Caco-2 (cell line): ENCODE measurements around the gene TBC1D8B. TPM values are rescaled to one million over a fixed set of nuclear protein-coding genes. Genes with fewer than 3 reads are reported as not detected.
A peak's percentile ranks its signal among the peaks of the same experiment; 100 is the strongest.

Experiments
- BruUV-seq: library from RNA; stranded (reverse); fragments of 400-500 nt; replicated peaks from 2 replicates; lab custom pipeline; 2021; lab: Mats Ljungman, UMichigan
- CTCF ChIA-PET: fragments of 300-600 bp; sonication (Branson Sonifier 250); formaldehyde crosslinking; loops from one replicate; lab custom pipeline; 2022; ENCODE audit warnings: antibody characterized with exemption; lab: Charles Lee
- POLR2A ChIA-PET: fragments of 300-600 bp; sonication (Branson Sonifier 250); formaldehyde crosslinking; loops from one replicate; lab custom pipeline; 2022; ENCODE audit warnings: antibody characterized with exemption; lab: Charles Lee
- DNase-seq, 2 experiments: peaks; one replicate each; pipeline versions ENCODE4 v3.0.0 to v3.0.0-alpha.2; 2020 to 2022
- H3K27me3 ChIP-seq: replicated peaks from 2 replicates; pipeline ENCODE4 v1.6.0; 2011; ENCODE audit warnings: low read length; ENCODE audit not compliant: control insufficient read depth, insufficient read depth
- H3K36me3 ChIP-seq: 2 replicates; pipeline ENCODE4 v1.5.1; 2011; ENCODE audit warnings: low read length; ENCODE audit not compliant: control insufficient read depth, insufficient read depth
- H3K4me1 ChIP-seq: fragments of 250-450 bp; sonication (Bioruptor Pico); 2 replicates; pipeline ENCODE4 v1.5.1; 2020; ENCODE audit warnings: mild to moderate bottlenecking
- H3K4me3 ChIP-seq: 2 replicates; pipeline ENCODE4 v1.5.1; 2011; ENCODE audit warnings: low read depth, mild to moderate bottlenecking, control low read depth, low read length
- H3K9me3 ChIP-seq: fragments of 250-450 bp; sonication (Bioruptor Pico); 2 replicates; pipeline ENCODE4 v1.5.1; 2020; ENCODE audit warnings: mild to moderate bottlenecking, moderate library complexity
- H3K27ac Mint-ChIP-seq: one replicate; pipeline ENCODE4 v1.8.0; 2022; ENCODE audit warnings: mixed read lengths; ENCODE audit not compliant: unreplicated experiment
- H3K27me3 Mint-ChIP-seq: one replicate; pipeline ENCODE4 v1.8.0; 2022; ENCODE audit warnings: mixed read lengths; ENCODE audit not compliant: insufficient read depth, unreplicated experiment
- H3K36me3 Mint-ChIP-seq: one replicate; pipeline ENCODE4 v1.8.0; 2022; ENCODE audit warnings: mild to moderate bottlenecking, mixed read lengths; ENCODE audit not compliant: insufficient read depth, unreplicated experiment
- H3K4me1 Mint-ChIP-seq: one replicate; pipeline ENCODE4 v1.8.0; 2022; ENCODE audit warnings: low read depth, mixed read lengths; ENCODE audit not compliant: unreplicated experiment
- H3K4me3 Mint-ChIP-seq: one replicate; pipeline ENCODE4 v1.8.0; 2022; ENCODE audit warnings: mild to moderate bottlenecking, moderate library complexity, mixed read lengths; ENCODE audit not compliant: unreplicated experiment
- H3K9me3 Mint-ChIP-seq: one replicate; pipeline ENCODE4 v1.8.0; 2022; ENCODE audit warnings: mixed read lengths; ENCODE audit not compliant: unreplicated experiment
- CTCF ChIP-seq, 2 experiments: fragments of 200-600 bp in 1 of 2; IDR thresholded peaks; 1 replicate in 1 of 2; 2 replicates in 1 of 2; pipeline versions ENCODE4 v1.5.1 to v1.8.0; 2011 to 2022; ENCODE audit warnings: antibody characterized with exemption in 1 of 2, control low read depth in 1 of 2, inconsistent platforms in 1 of 2, low read depth in 1 of 2, low read length in 1 of 2, mild to moderate bottlenecking in 1 of 2, moderate library complexity in 1 of 2; ENCODE audit not compliant: insufficient read depth in 1 of 2, severe bottlenecking in 1 of 2, unreplicated experiment in 1 of 2
- intact Hi-C: fragments of 100-400 bp; cut with micrococcal nuclease; formaldehyde crosslinking; loops from one replicate; pipeline ENCODE4 v1.10.0; 2022; ENCODE audit not compliant: unreplicated experiment
- total RNA-seq: library from RNA; stranded (reverse); gene quantifications from 2 replicates; pipeline ENCODE4 v1.2.3, GENCODE V29; 2022

The TBC1D8B gene
- total RNA-seq, 1 experiment from 2014 or later: 7.4 TPM

GRCh38 chrX:106780264-106780663, 22.2 kb upstream of the TBC1D8B start:
- H3K36me3 ChIP-seq: no peaks in the 10 kb centered on the region
- intact Hi-C loops: loop anchor here (2.0 to 5.0 kb wide), 3 partner anchors 23 to 53 kb away; partner anchors contain the start of genes RNF128 and TBC1D8B
- H3K4me3 Mint-ChIP-seq: peak overlapping the region; percentile 27
- no peak for DNase-seq
- H3K9me3 ChIP-seq: no peaks in the 10 kb centered on the region
- peaks cover 30% of the 10 kb centered on the region for H3K4me1 ChIP-seq
- no peak for TF ChIP-seq CTCF (IDR thresholded peaks at IDR 0.05; ENCODE audit: insufficient read depth in 1 of 2, low read depth in 1 of 2, low read length in 1 of 2, severe bottlenecking in 1 of 2, unreplicated experiment in 1 of 2)
- TSS peak; percentile 91 for BruUV-seq
- ChIA-PET CTCF (no interaction called here), POLR2A (interaction anchor here (1.0 to 1.5 kb wide), 3 partner anchors 38 to 87 kb away, joined by 3 to 5 read pairs (median 3); partner anchors contain the start of gene RNF128)
- peaks cover 2% of the 10 kb centered on the region for H3K36me3 Mint-ChIP-seq
- H3K4me3 ChIP-seq: no peak overlapping the region; the same call in 1 of the 2 replicates
- no peaks in the 10 kb centered on the region for H3K27me3 Mint-ChIP-seq
- H3K27me3 ChIP-seq: no peaks in the 10 kb centered on the region
- H3K9me3 Mint-ChIP-seq: no peaks in the 10 kb centered on the region
- peak overlapping the region; percentile 45 for H3K27ac Mint-ChIP-seq
- peaks cover 12% of the 10 kb centered on the region for H3K4me1 Mint-ChIP-seq

GRCh38 chrX:106780664-106781377, 21.7 kb upstream of the TBC1D8B start:
- H3K36me3 ChIP-seq: no peaks in the 10 kb centered on the region
- ChIA-PET CTCF (no interaction called here), POLR2A (interaction anchor here (1.0 to 1.5 kb wide), 3 partner anchors 39 to 87 kb away, joined by 3 to 5 read pairs (median 3); partner anchors contain the start of gene RNF128)
- intact Hi-C loops: loop anchor here (2.0 to 5.0 kb wide), 3 partner anchors 22 to 54 kb away; partner anchors contain the start of genes RNF128 and TBC1D8B
- no peak overlapping the region for H3K27ac Mint-ChIP-seq
- H3K4me3 Mint-ChIP-seq: peak overlapping the region; percentile 27
- no TSS peak for BruUV-seq
- no peak for TF ChIP-seq CTCF (IDR thresholded peaks at IDR 0.05; ENCODE audit: insufficient read depth in 1 of 2, low read depth in 1 of 2, low read length in 1 of 2, severe bottlenecking in 1 of 2, unreplicated experiment in 1 of 2)
- H3K27me3 Mint-ChIP-seq: no peaks in the 10 kb centered on the region
- peaks cover 7% of the 10 kb centered on the region for H3K36me3 Mint-ChIP-seq
- H3K9me3 Mint-ChIP-seq: no peaks in the 10 kb centered on the region
- no peaks in the 10 kb centered on the region for H3K27me3 ChIP-seq
- DNase-seq: peak; percentile 35
- no peaks in the 10 kb centered on the region for H3K9me3 ChIP-seq
- H3K4me3 ChIP-seq: no peak overlapping the region
- peaks cover 12% of the 10 kb centered on the region for H3K4me1 Mint-ChIP-seq
- H3K4me1 ChIP-seq: peaks cover 25% of the 10 kb centered on the region

GRCh38 chrX:106783716-106784115, 18.8 kb upstream of the TBC1D8B start:
- Histone ChIP-seq H3K27me3 (no peaks in the 10 kb centered on the region), H3K9me3 (no peaks in the 10 kb centered on the region), H3K4me1 (peaks cover 20% of the 10 kb centered on the region), H3K4me3 (no peak overlapping the region), H3K36me3 (no peaks in the 10 kb centered on the region)
- CTCF ChIA-PET: no interaction called here
- Mint-ChIP-seq H3K9me3 (no peaks in the 10 kb centered on the region), H3K27ac (no peak overlapping the region), H3K4me3 (no peak overlapping the region), H3K36me3 (peaks cover 7% of the 10 kb centered on the region), H3K27me3 (no peaks in the 10 kb centered on the region), H3K4me1 (peaks cover 12% of the 10 kb centered on the region)
- no TSS peak for BruUV-seq
- intact Hi-C loops: loop anchor here (5.0 kb wide), 1 partner anchor 56 kb away; the partner anchor contains the start of gene RNF128
- TF ChIP-seq CTCF (IDR thresholded peaks at IDR 0.05; ENCODE audit: insufficient read depth in 1 of 2, low read depth in 1 of 2, low read length in 1 of 2, severe bottlenecking in 1 of 2, unreplicated experiment in 1 of 2): no peak
- no peak for DNase-seq
- POLR2A ChIA-PET: no interaction called here
